Neural cell (in vitro differentiated cells): ENCODE measurements around the gene MSI2. TPM values are rescaled to one million over a fixed set of nuclear protein-coding genes. Genes with fewer than 3 reads are reported as not detected.

ENCODE experiments used
- H2AFZ ChIP-seq: fragments of 200-600, 300-800 bp; sonication (generic), shearing (Covaris generic); 2 replicates; pipeline ENCODE4 v1.6.0; 2014; ENCODE audit warnings: low read depth, mild to moderate bottlenecking, antibody characterized with exemption, low read length, moderate library complexity
- H3F3A ChIP-seq: fragments of 200-600 bp; shearing (Covaris generic); 2 replicates; pipeline ENCODE4 v1.6.1; 2016; ENCODE audit warnings: mild to moderate bottlenecking, moderate library complexity, mixed read lengths, antibody characterized with exemption, low read length; ENCODE audit not compliant: insufficient read depth, poor library complexity, severe bottlenecking
- H3K27ac ChIP-seq: fragments of 200-600, 300-800 bp; sonication (generic), shearing (Covaris generic); 2 replicates; pipeline ENCODE4 v1.5.1; 2014; ENCODE audit warnings: mild to moderate bottlenecking, low read length, moderate library complexity
- H3K27me3 ChIP-seq: fragments of 300-800, 200-600 bp; sonication (generic), shearing (Covaris generic); 2 replicates; pipeline ENCODE4 v1.6.0; 2014; ENCODE audit warnings: mild to moderate bottlenecking, low read depth, low read length, moderate library complexity; ENCODE audit not compliant: insufficient read depth
- H3K36me3 ChIP-seq: fragments of 300-800, 200-600 bp; sonication (generic), shearing (Covaris generic); 2 replicates; pipeline ENCODE4 v1.5.1; 2014; ENCODE audit warnings: mild to moderate bottlenecking, antibody characterized with exemption, low read length, moderate library complexity; ENCODE audit not compliant: insufficient read depth
- H3K4me2 ChIP-seq: fragments of 300-800, 200-600 bp; sonication (generic), shearing (Covaris generic); 2 replicates; pipeline ENCODE4 v1.6.0; 2014; ENCODE audit warnings: mild to moderate bottlenecking, low read length
- H3K4me3 ChIP-seq: fragments of 300-800, 200-600 bp; sonication (generic), shearing (Covaris generic); 2 replicates; pipeline ENCODE4 v1.5.1; 2014; ENCODE audit warnings: mild to moderate bottlenecking, low read length, moderate library complexity
- H3K79me2 ChIP-seq: fragments of 200-600 bp; shearing (Covaris generic); replicated peaks from 2 replicates; pipeline ENCODE4 v1.6.0; 2014; ENCODE audit warnings: mild to moderate bottlenecking, low read length, moderate library complexity; ENCODE audit not compliant: insufficient read depth
- H3K9ac ChIP-seq: fragments of 300-800, 200-600 bp; sonication (generic), shearing (Covaris generic); 2 replicates; pipeline ENCODE4 v1.6.1; 2016; ENCODE audit warnings: mild to moderate bottlenecking, low read length, mixed read lengths
- H3K9me2 ChIP-seq: fragments of 200-600 bp; shearing (Covaris generic); 2 replicates; pipeline ENCODE4 v1.6.1; 2016; ENCODE audit warnings: mild to moderate bottlenecking, low read length, mixed read lengths; ENCODE audit not compliant: insufficient read depth
- H3K9me3 ChIP-seq: fragments of 200-600, 300-800 bp; sonication (generic), shearing (Covaris generic); 2 replicates; pipeline ENCODE4 v1.6.1; 2016; ENCODE audit warnings: mild to moderate bottlenecking, mixed run types, low read length, moderate library complexity, mixed read lengths
- H4K20me1 ChIP-seq: fragments of 200-600 bp; shearing (Covaris generic); 2 replicates; pipeline ENCODE4 v1.6.1; 2016; ENCODE audit warnings: mild to moderate bottlenecking, mixed run types; ENCODE audit not compliant: insufficient read depth
- CTCF ChIP-seq: fragments of 450-650 bp; IDR thresholded peaks from 2 replicates; pipeline ENCODE4 v1.5.1; 2014; ENCODE audit warnings: antibody characterized with exemption, mild to moderate bottlenecking, moderate library complexity; ENCODE audit not compliant: poor library complexity, severe bottlenecking
- EP300 ChIP-seq: fragments of 450-650 bp; conservative IDR thresholded peaks from 2 replicates; pipeline ENCODE4 v1.6.1; 2014; ENCODE audit warnings: antibody characterized with exemption, mild to moderate bottlenecking, moderate library complexity; ENCODE audit not compliant: poor library complexity, severe bottlenecking
- EZH2 ChIP-seq: fragments of 200-600, 300-800 bp; shearing (Covaris generic), sonication (generic); IDR thresholded peaks from 2 replicates; pipeline ENCODE4 v1.6.1; 2014; ENCODE audit warnings: antibody characterized with exemption, low read length, borderline replicate concordance, mild to moderate bottlenecking; ENCODE audit not compliant: insufficient read depth, poor library complexity, severe bottlenecking
- MXI1 ChIP-seq: fragments of 450-650 bp; conservative IDR thresholded peaks from 2 replicates; pipeline ENCODE4 v1.6.1; 2014; ENCODE audit warnings: antibody characterized with exemption, mild to moderate bottlenecking; ENCODE audit not compliant: poor library complexity, severe bottlenecking
- POLR2AphosphoS5 ChIP-seq: IDR thresholded peaks from 2 replicates; pipeline ENCODE4 v1.6.1; 2012
- RAD21 ChIP-seq: fragments of 450-650 bp; conservative IDR thresholded peaks from 2 replicates; pipeline ENCODE4 v1.6.1; 2014; ENCODE audit warnings: antibody characterized with exemption, mild to moderate bottlenecking, moderate library complexity
- SMC3 ChIP-seq: fragments of 450-650 bp; conservative IDR thresholded peaks from 2 replicates; pipeline ENCODE4 v1.6.1; 2014; ENCODE audit warnings: antibody characterized with exemption, mild to moderate bottlenecking, moderate library complexity; ENCODE audit not compliant: poor library complexity
- TAF1 ChIP-seq: IDR thresholded peaks from 2 replicates; pipeline ENCODE4 v1.6.1; 2012; ENCODE audit warnings: low read depth
- polyA plus RNA-seq: library from polyadenylated mRNA; depleted of rRNA; stranded (reverse); fragments of >200 nt; gene quantifications from 2 replicates; pipeline ENCODE4 v1.2.3, GENCODE V29; 2014
- TF ChIP-seq, protein P1 (sequence below): IDR thresholded peaks from 2 replicates; pipeline ENCODE4 v1.6.1; 2012; ENCODE audit warnings: borderline replicate concordance

The MSI2 gene
- polyA plus RNA-seq, 1 donor from 2014 or later: 61.4 TPM

DNA sequence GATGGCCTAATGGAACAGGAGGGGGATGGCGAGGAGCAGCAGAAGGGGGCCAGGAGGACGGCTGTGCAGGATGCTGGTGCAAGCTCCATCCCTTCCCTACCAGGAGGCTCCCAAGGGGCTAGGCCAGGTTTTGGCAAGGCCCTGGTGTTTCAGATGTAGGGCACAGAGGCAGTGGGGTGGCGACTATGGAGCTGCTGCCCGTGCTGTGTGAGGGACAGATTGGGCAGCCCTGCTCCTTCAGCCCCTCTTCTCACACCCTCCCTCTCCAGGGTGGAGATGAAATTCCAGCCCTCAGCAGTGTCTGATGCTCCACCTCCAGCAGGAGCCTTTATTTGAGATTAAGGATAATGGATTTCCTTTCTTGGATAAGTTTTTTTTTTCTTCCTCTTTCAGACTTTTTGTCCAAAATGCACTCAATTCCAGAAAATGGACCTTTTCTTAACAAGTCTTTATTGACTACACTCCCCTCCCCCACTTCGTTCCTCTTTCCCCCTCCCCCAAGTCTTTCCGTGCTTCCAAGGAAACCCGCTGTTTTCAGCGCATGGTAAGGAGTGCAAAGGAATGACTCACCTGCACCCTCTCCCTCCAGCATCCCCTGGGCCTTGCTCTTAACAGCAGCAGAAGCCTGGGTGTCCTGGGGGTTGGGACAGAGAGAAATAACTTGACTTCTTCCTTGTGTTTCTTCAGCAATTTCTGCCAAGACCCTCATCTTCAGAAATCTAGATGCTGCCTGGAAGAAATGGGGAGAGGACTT lies 393.6 kb downstream of the MSI2 start:
- no peak for TF ChIP-seq RAD21
- no peak for TF ChIP-seq EP300
- TF ChIP-seq POLR2AphosphoS5: no peak
- TF ChIP-seq, protein P1, sequence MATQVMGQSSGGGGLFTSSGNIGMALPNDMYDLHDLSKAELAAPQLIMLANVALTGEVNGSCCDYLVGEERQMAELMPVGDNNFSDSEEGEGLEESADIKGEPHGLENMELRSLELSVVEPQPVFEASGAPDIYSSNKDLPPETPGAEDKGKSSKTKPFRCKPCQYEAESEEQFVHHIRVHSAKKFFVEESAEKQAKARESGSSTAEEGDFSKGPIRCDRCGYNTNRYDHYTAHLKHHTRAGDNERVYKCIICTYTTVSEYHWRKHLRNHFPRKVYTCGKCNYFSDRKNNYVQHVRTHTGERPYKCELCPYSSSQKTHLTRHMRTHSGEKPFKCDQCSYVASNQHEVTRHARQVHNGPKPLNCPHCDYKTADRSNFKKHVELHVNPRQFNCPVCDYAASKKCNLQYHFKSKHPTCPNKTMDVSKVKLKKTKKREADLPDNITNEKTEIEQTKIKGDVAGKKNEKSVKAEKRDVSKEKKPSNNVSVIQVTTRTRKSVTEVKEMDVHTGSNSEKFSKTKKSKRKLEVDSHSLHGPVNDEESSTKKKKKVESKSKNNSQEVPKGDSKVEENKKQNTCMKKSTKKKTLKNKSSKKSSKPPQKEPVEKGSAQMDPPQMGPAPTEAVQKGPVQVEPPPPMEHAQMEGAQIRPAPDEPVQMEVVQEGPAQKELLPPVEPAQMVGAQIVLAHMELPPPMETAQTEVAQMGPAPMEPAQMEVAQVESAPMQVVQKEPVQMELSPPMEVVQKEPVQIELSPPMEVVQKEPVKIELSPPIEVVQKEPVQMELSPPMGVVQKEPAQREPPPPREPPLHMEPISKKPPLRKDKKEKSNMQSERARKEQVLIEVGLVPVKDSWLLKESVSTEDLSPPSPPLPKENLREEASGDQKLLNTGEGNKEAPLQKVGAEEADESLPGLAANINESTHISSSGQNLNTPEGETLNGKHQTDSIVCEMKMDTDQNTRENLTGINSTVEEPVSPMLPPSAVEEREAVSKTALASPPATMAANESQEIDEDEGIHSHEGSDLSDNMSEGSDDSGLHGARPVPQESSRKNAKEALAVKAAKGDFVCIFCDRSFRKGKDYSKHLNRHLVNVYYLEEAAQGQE: no peak
- no peak for TF ChIP-seq TAF1
- no peak for TF ChIP-seq CTCF
- no peak for TF ChIP-seq EZH2
- no peak for TF ChIP-seq MXI1
- TF ChIP-seq SMC3: no peak
- no peak overlapping the region for H2AFZ ChIP-seq
- H3K9me2 ChIP-seq: no peaks in the 10 kb centered on the region
- no peaks in the 10 kb centered on the region for H3F3A ChIP-seq
- no peaks in the 10 kb centered on the region for H3K27me3 ChIP-seq
- no peaks in the 10 kb centered on the region for H3K36me3 ChIP-seq
- no peaks in the 10 kb centered on the region for H3K79me2 ChIP-seq
- no peak overlapping the region for H3K4me2 ChIP-seq
- no peak overlapping the region for H3K9ac ChIP-seq
- H3K4me3 ChIP-seq: no peak overlapping the region
- H3K27ac ChIP-seq: no peak overlapping the region
- H3K9me3 ChIP-seq: no peaks in the 10 kb centered on the region
- no peaks in the 10 kb centered on the region for H4K20me1 ChIP-seq

- Histone ChIP-seq H3K27ac (no peak overlapping the region), H3K4me3 (no peak overlapping the region), H3K9me3 (no peaks in the 10 kb centered on the region), H3K4me2 (no peak overlapping the region), H3K9ac (no peak overlapping the region), H3F3A (no peaks in the 10 kb centered on the region), H3K36me3 (no peaks in the 10 kb centered on the region), H3K9me2 (no peaks in the 10 kb centered on the region), H3K27me3 (no peaks in the 10 kb centered on the region), H4K20me1 (no peaks in the 10 kb centered on the region), H3K79me2 (no peaks in the 10 kb centered on the region), H2AFZ (no peak overlapping the region)
- TF ChIP-seq, protein P1: no peak
- no peak for TF ChIP-seq EP300
- no peak for TF ChIP-seq CTCF
- no peak for TF ChIP-seq SMC3
Measured at GRCh38 chr17:57650548-57650947, 394.2 kb downstream of the MSI2 start.
